K562 (cell line): ENCODE results near the gene IRS2. TPM values are rescaled to one million over a fixed set of nuclear protein-coding genes. Genes with fewer than 3 reads are reported as not detected.
A peak's percentile ranks its signal among the peaks of the same experiment; 100 is the strongest.

Source experiments
- ATAC-seq: fragments of 200-7000 bp; cut with Tn5 transposase; 3 replicates; pipeline ENCODE4 v1.9.1; 2020; ENCODE audit warnings: moderate library complexity
- BruUV-seq: library from RNA; stranded (reverse); fragments of 400-500 nt; replicated peaks from 2 replicates; lab custom pipeline; 2021; lab: Mats Ljungman, UMichigan
- CTCF ChIA-PET: fragments of 300-600 bp; formaldehyde crosslinking; extraction: SDS; loops from one replicate; lab custom pipeline; 2021; ENCODE audit warnings: low intra/inter-chr PET ratio; lab: Yijun Ruan, JAX
- POLR2A ChIA-PET: fragments of 300-600, 350-650 bp; sonication (Branson Sonifier 250); formaldehyde crosslinking; extraction: SDS; loops from one replicate; lab custom pipeline; 2021; ENCODE audit warnings: antibody characterized with exemption, inconsistent platforms; lab: Yijun Ruan, JAX
- DNase-seq, 4 experiments: peaks; one replicate each; pipeline versions ENCODE4 v3.0.0 to v3.0.0-alpha.2; 2011 to 2018; ENCODE audit warnings: low spot score in 3 of 4, mixed read lengths in 3 of 4; ENCODE audit errors: extremely low read depth in 1 of 4
- FAIRE-seq: peaks from 2 replicates; lab custom pipeline; 2011; peaks lifted over from hg19 to GRCh38; lab: Jason Lieb, UNC
- H2AFZ ChIP-seq: 2 replicates; pipeline ENCODE4 v1.6.0; 2011; ENCODE audit warnings: low read depth, low read length, control low read depth, inconsistent platforms
- H3K27ac ChIP-seq: fragments of 200-600 bp; 3 replicates; pipeline ENCODE4 v1.8.0; 2011; ENCODE audit warnings: low read depth, mild to moderate bottlenecking, control low read depth, inconsistent platforms, low read length, moderate library complexity, mixed read lengths; ENCODE audit errors: extremely low read depth
- H3K27me3 ChIP-seq, 2 experiments: fragments of 300-600 bp in 1 of 2; 2 replicates in 1 of 2; 3 replicates in 1 of 2; pipeline versions ENCODE4 v1.6.0 to v1.8.0; 2011; ENCODE audit warnings: inconsistent platforms in 2 of 2, low read length in 2 of 2, mild to moderate bottlenecking in 1 of 2, mixed read lengths in 1 of 2, moderate library complexity in 1 of 2; ENCODE audit not compliant: control insufficient read depth in 2 of 2, insufficient read depth in 2 of 2
- H3K36me3 ChIP-seq: fragments of 300-600 bp; 3 replicates; pipeline ENCODE4 v1.8.0; 2011; ENCODE audit warnings: mild to moderate bottlenecking, low read length, inconsistent platforms; ENCODE audit not compliant: control insufficient read depth, insufficient read depth
- H3K4me1 ChIP-seq, 2 experiments: fragments of 200-600 bp in 1 of 2; replicated peaks in 1 of 2; 2 replicates in 1 of 2; 3 replicates in 1 of 2; pipeline versions ENCODE4 v1.5.1 to v1.8.0; 2011; ENCODE audit warnings: inconsistent platforms in 2 of 2, low read length in 2 of 2, mild to moderate bottlenecking in 1 of 2, mixed read lengths in 1 of 2, moderate library complexity in 1 of 2; ENCODE audit not compliant: control insufficient read depth in 2 of 2, insufficient read depth in 2 of 2
- H3K4me2 ChIP-seq: 2 replicates; pipeline ENCODE4 v1.6.1; 2011; ENCODE audit warnings: low read length, control low read depth, inconsistent platforms, mixed read lengths; ENCODE audit not compliant: insufficient read depth
- H3K4me3 ChIP-seq: fragments of 200-600 bp; sonication (generic), shearing (Covaris generic); 2 replicates; pipeline ENCODE4 v1.5.1; 2016; ENCODE audit warnings: control low read depth, inconsistent platforms
- H3K79me2 ChIP-seq: fragments of 200-600 bp; 3 replicates; pipeline ENCODE4 v1.8.0; 2011; ENCODE audit warnings: low read length, inconsistent platforms; ENCODE audit not compliant: control insufficient read depth, insufficient read depth
- H3K9ac ChIP-seq, 2 experiments: 2 replicates each; pipeline versions ENCODE4 v1.6.0 to v1.6.1; 2011; ENCODE audit warnings: low read depth in 2 of 2, low read length in 2 of 2, control low read depth in 1 of 2, inconsistent platforms in 1 of 2, mild to moderate bottlenecking in 1 of 2, mixed read lengths in 1 of 2; ENCODE audit not compliant: insufficient read depth in 1 of 2
- H3K9me1 ChIP-seq: one replicate; pipeline ENCODE4 v1.6.0; 2011; ENCODE audit warnings: inconsistent platforms, mild to moderate bottlenecking, low read length, moderate library complexity; ENCODE audit not compliant: control insufficient read depth, insufficient read depth
- H3K9me3 ChIP-seq: replicated peaks from 2 replicates; pipeline ENCODE4 v1.5.1; 2011; ENCODE audit warnings: low read depth, low read length, inconsistent platforms; ENCODE audit not compliant: control insufficient read depth, insufficient read depth
- H4K20me1 ChIP-seq: replicated peaks from 2 replicates; pipeline ENCODE4 v1.6.1; 2011; ENCODE audit warnings: low read length, inconsistent platforms, mixed read lengths; ENCODE audit not compliant: control insufficient read depth, insufficient read depth
- CBFB ChIP-seq: sonication (generic); formaldehyde crosslinking; IDR thresholded peaks from 2 replicates; pipeline ENCODE4 v1.4.0; 2020; ENCODE audit warnings: mild to moderate bottlenecking, missing genetic modification reagents
- GATAD2B ChIP-seq: fragments of 450-650 bp; IDR thresholded peaks from 2 replicates; pipeline ENCODE4 v1.6.1; 2017; ENCODE audit warnings: mild to moderate bottlenecking, borderline replicate concordance
- HLTF ChIP-seq: fragments of 450-650 bp; IDR thresholded peaks from 2 replicates; pipeline ENCODE4 v1.6.1; 2016
- KAT2B ChIP-seq: IDR thresholded peaks from one replicate; pipeline ENCODE4 v1.6.1; 2012; ENCODE audit warnings: low read depth, mild to moderate bottlenecking, control low read depth, inconsistent platforms, low read length, moderate library complexity
- MAFF ChIP-seq: IDR thresholded peaks from 2 replicates; pipeline ENCODE4 v1.6.1; 2012; ENCODE audit warnings: low read length, improper control_type of control experiment
- MAZ ChIP-seq, 2 experiments: fragments of 450-650 bp in 1 of 2; sonication (generic) in 1 of 2; formaldehyde crosslinking; IDR thresholded peaks in 1 of 2; conservative IDR thresholded peaks in 1 of 2; 2 replicates each; pipeline versions ENCODE4 v1.4.0 to v1.5.0; 2020; ENCODE audit warnings: mild to moderate bottlenecking in 1 of 2, missing genetic modification reagents in 1 of 2
- NFE2L1 ChIP-seq: fragments of 450-650 bp; IDR thresholded peaks from 2 replicates; pipeline ENCODE4 v1.6.1; 2016; ENCODE audit warnings: missing genetic modification characterization, low read depth, mild to moderate bottlenecking, missing compliant biosample characterization, moderate library complexity, borderline replicate concordance
- NFXL1 ChIP-seq: fragments of 450-650 bp; formaldehyde crosslinking; IDR thresholded peaks from 2 replicates; pipeline ENCODE4 v1.4.0; 2021; ENCODE audit warnings: mild to moderate bottlenecking
- POU5F1 ChIP-seq: fragments of 150-350 bp; IDR thresholded peaks from 2 replicates; pipeline ENCODE4 v1.6.1; 2014; ENCODE audit warnings: borderline replicate concordance, low read length, low read depth, mild to moderate bottlenecking; ENCODE audit not compliant: partially characterized antibody
- TEAD1 ChIP-seq, 2 experiments: fragments of 450-650 bp in 1 of 2; sonication (generic) in 1 of 2; formaldehyde crosslinking; IDR thresholded peaks; 2 replicates each; pipeline versions ENCODE4 v1.4.0 to v1.8.0; 2020 to 2022; ENCODE audit warnings: mild to moderate bottlenecking in 2 of 2, missing genetic modification reagents in 1 of 2
- TSC22D4 ChIP-seq: fragments of 450-650 bp; IDR thresholded peaks from 2 replicates; pipeline ENCODE4 v1.6.1; 2016; ENCODE audit warnings: missing genetic modification characterization, missing biosample characterization, control low read depth
- YY1 ChIP-seq, 3 experiments: IDR thresholded peaks; 2 replicates each; pipeline ENCODE4 v1.6.1; 2011; ENCODE audit warnings: low read length in 2 of 3, mild to moderate bottlenecking in 2 of 3, moderate library complexity in 2 of 3, borderline replicate concordance in 1 of 3, control low read depth in 1 of 3, low read depth in 1 of 3; ENCODE audit not compliant: insufficient read depth in 3 of 3, insufficient replicate concordance in 2 of 3, control insufficient read depth in 1 of 3, insufficient read length in 1 of 3; ENCODE audit errors: extremely low read depth in 1 of 3
- WGBS: fragments of 100-300 bp; shearing (Covaris generic); methylation state at CpG from one replicate; pipeline ENCODE4 v1.1.6; 2016; ENCODE audit warnings: low coverage, mixed read lengths; ENCODE audit not compliant: insufficient coverage; ENCODE audit errors: missing lambda C conversion rate; 5-methylcytosine and 5-hydroxymethylcytosine counted together
- in situ Hi-C: fragments of 300-500 bp; cut with MboI; formaldehyde crosslinking; loops from 4 replicates; pipeline ENCODE4 v1.15.0; 2018; ENCODE audit warnings: inconsistent platforms, mixed read lengths
- intact Hi-C: fragments of 100-400 bp; cut with micrococcal nuclease; formaldehyde crosslinking; loops from 2 replicates; pipeline ENCODE4 v1.14.2; 2022
- polyA plus RNA-seq, 8 experiments: library from polyadenylated mRNA; depleted of rRNA in 4 of 8; stranded (reverse) in 5 of 8; unstranded in 3 of 8; fragments of >200 nt; fragmentation: Nextera tagmentation in 2 of 8; fragmentation: Illumina TruSeq in 1 of 8; extraction: Ambion mirVana in 2 of 8; extraction: Trizol in 1 of 8; gene quantifications; 2 replicates each; pipeline versions ENCODE4 v1.2.1 to v1.2.3, GENCODE V29; 2011 to 2014; ENCODE audit warnings: inconsistent platforms in 1 of 8, missing spikeins in 1 of 8
- total RNA-seq, 7 experiments: library from RNA; depleted of rRNA in 6 of 7; stranded (reverse); fragments of >200 nt in 6 of 7; fragmentation: Illumina TruSeq in 2 of 7; extraction: Trizol in 2 of 7; gene quantifications; 2 replicates each; pipeline versions ENCODE4 v1.2.1 to v1.2.3, GENCODE V29; 2011 to 2021; ENCODE audit warnings: low replicate concordance in 1 of 7
- TF ChIP-seq, protein P1 (sequence below): IDR thresholded peaks from 2 replicates; pipeline ENCODE4 v1.6.1; 2014; ENCODE audit warnings: antibody characterized with exemption
- TF ChIP-seq, protein P2 (sequence below): sonication (generic); formaldehyde crosslinking; IDR thresholded peaks from 2 replicates; pipeline ENCODE4 v1.5.0; 2020; ENCODE audit warnings: missing genetic modification reagents
- TF ChIP-seq, protein P3 (sequence below), 2 experiments: fragments of 450-650 bp; conservative IDR thresholded peaks; 2 replicates each; pipeline ENCODE4 v1.6.1; 2017; ENCODE audit warnings: mild to moderate bottlenecking in 2 of 2, moderate library complexity in 2 of 2
- TF ChIP-seq, protein P4 (sequence below): fragments of 450-650 bp; IDR thresholded peaks from 2 replicates; pipeline ENCODE4 v1.7.0; 2016; ENCODE audit warnings: borderline replicate concordance

The IRS2 gene
- total and polyA plus RNA-seq, 9 of the 15 experiments (the other 6 are each of a cell fraction or from before 2014, with no cell fraction given) = 0.36 to 4.6 (median 0.63) TPM

DNA sequence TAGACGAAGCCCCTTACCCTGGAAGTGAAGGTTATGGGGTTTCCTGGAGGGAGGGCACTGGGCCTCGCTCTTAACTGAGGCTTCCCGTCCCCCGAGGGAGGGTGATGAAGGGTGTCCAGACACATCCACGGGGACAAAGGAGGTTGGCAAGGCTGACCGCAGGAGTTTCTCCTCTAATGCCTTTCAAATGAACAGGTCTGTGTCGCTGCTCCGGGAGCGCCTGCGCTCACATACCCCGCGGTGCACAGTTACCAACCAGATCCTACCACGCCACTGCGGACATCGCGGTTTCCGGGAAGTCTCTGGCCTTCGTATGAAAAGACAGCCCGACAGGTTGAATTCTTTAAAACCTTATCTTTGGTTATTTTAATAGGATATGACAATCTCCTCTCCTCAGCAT, 41.3 kb downstream of the IRS2 start:
- no peaks in the 10 kb centered on the region for H3K79me2 ChIP-seq
- H3K4me1 ChIP-seq = peaks cover 15 to 31% of the 10 kb centered on the region in 2 experiments; a peak in 4 of 5 replicates
- no peak overlapping the region for H3K27ac ChIP-seq
- H3K9me1 ChIP-seq = peaks cover 4% of the 10 kb centered on the region
- CTCF ChIA-PET = no interaction called here
- no peak for FAIRE-seq
- H3K9me3 ChIP-seq = no peaks in the 10 kb centered on the region
- POLR2A ChIA-PET = interaction anchor here (1.0 kb wide), 1 partner anchor 16 kb away, joined by 3 read pairs; no protein-coding TSS in a partner anchor
- peak overlapping the region in 1 of 2 experiments; percentile 26; a peak in 1 of 4 replicates for H3K9ac ChIP-seq
- H2AFZ ChIP-seq = 0 out of 2 replicates have a peak overlapping the region, but pooled peaks have one; percentile 32
- intact Hi-C loops (no loop called here), in situ Hi-C loops (no loop called here)
- H3K4me2 ChIP-seq = no peak overlapping the region
- no peaks in the 10 kb centered on the region for H3K36me3 ChIP-seq
- BruUV-seq = no TSS peak
- no peak overlapping the region for H3K4me3 ChIP-seq
- peaks cover 9% of the 10 kb centered on the region; the same call in 1 of the 2 replicates for H4K20me1 ChIP-seq
- DNase-seq = no peak
- WGBS = 19% methylated on average over 10 of the region's 19 CpGs
- ATAC-seq = peak; percentile 16; the same call in 2 of the 3 replicates
- peaks cover 18 to 45% of the 10 kb centered on the region in 2 experiments for H3K27me3 ChIP-seq
- TF ChIP-seq CBFB (CRISPR knock-in tag) (no peak), GATAD2B (no peak), MAFF (no peak), NFE2L1 (no peak), MAZ (CRISPR knock-in tag; conservative IDR thresholded peaks at IDR 0.05 in 1 of 2, IDR thresholded peaks at IDR 0.05 in 1 of 2) (no peak), TEAD1 (CRISPR knock-in tag; IDR thresholded peaks at IDR 0.05) (no peak), HLTF (no peak), KAT2B (no peak), POU5F1 (no peak), YY1 (IDR thresholded peaks at IDR 0.05; ENCODE audit: borderline replicate concordance in 1 of 3, control insufficient read depth in 1 of 3, extremely low read depth in 1 of 3, insufficient read depth in 3 of 3, insufficient read length in 1 of 3, insufficient replicate concordance in 2 of 3, low read depth in 1 of 3, low read length in 2 of 3) (no peak), NFXL1 (CRISPR knock-in tag) (no peak), TSC22D4 (tag) (no peak)
- TF ChIP-seq, protein P1, sequence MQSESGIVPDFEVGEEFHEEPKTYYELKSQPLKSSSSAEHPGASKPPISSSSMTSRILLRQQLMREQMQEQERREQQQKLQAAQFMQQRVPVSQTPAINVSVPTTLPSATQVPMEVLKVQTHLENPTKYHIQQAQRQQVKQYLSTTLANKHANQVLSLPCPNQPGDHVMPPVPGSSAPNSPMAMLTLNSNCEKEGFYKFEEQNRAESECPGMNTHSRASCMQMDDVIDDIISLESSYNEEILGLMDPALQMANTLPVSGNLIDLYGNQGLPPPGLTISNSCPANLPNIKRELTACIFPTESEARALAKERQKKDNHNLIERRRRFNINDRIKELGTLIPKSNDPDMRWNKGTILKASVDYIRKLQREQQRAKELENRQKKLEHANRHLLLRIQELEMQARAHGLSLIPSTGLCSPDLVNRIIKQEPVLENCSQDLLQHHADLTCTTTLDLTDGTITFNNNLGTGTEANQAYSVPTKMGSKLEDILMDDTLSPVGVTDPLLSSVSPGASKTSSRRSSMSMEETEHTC = no peak
- TF ChIP-seq, protein P2, sequence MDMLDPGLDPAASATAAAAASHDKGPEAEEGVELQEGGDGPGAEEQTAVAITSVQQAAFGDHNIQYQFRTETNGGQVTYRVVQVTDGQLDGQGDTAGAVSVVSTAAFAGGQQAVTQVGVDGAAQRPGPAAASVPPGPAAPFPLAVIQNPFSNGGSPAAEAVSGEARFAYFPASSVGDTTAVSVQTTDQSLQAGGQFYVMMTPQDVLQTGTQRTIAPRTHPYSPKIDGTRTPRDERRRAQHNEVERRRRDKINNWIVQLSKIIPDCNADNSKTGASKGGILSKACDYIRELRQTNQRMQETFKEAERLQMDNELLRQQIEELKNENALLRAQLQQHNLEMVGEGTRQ (CRISPR knock-in tag) = no peak
- TF ChIP-seq, protein P3, sequence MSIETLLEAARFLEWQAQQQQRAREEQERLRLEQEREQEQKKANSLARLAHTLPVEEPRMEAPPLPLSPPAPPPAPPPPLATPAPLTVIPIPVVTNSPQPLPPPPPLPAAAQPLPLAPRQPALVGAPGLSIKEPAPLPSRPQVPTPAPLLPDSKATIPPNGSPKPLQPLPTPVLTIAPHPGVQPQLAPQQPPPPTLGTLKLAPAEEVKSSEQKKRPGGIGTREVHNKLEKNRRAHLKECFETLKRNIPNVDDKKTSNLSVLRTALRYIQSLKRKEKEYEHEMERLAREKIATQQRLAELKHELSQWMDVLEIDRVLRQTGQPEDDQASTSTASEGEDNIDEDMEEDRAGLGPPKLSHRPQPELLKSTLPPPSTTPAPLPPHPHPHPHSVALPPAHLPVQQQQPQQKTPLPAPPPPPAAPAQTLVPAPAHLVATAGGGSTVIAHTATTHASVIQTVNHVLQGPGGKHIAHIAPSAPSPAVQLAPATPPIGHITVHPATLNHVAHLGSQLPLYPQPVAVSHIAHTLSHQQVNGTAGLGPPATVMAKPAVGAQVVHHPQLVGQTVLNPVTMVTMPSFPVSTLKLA (conservative IDR thresholded peaks at IDR 0.05) = no peak
- TF ChIP-seq, protein P4, sequence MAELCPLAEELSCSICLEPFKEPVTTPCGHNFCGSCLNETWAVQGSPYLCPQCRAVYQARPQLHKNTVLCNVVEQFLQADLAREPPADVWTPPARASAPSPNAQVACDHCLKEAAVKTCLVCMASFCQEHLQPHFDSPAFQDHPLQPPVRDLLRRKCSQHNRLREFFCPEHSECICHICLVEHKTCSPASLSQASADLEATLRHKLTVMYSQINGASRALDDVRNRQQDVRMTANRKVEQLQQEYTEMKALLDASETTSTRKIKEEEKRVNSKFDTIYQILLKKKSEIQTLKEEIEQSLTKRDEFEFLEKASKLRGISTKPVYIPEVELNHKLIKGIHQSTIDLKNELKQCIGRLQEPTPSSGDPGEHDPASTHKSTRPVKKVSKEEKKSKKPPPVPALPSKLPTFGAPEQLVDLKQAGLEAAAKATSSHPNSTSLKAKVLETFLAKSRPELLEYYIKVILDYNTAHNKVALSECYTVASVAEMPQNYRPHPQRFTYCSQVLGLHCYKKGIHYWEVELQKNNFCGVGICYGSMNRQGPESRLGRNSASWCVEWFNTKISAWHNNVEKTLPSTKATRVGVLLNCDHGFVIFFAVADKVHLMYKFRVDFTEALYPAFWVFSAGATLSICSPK = no peak
